AG04450 (cell line): ENCODE results near the gene ANKEF1. TPM values are rescaled to one million over a fixed set of nuclear protein-coding genes. Genes with fewer than 3 reads are reported as not detected.
A peak's percentile ranks its signal among the peaks of the same experiment; 100 is the strongest.

ENCODE experiments used
- CTCF ChIA-PET: fragments of 300-600, 350-600 bp; formaldehyde crosslinking; extraction: SDS; loops from one replicate; lab custom pipeline; 2022; ENCODE audit warnings: antibody characterized with exemption, inconsistent platforms; lab: Charles Lee
- POLR2A ChIA-PET: fragments of 350-600 bp; formaldehyde crosslinking; extraction: SDS; loops from one replicate; lab custom pipeline; 2021; ENCODE audit warnings: antibody characterized with exemption, inconsistent platforms; lab: Yijun Ruan, JAX
- DNase-seq: peaks from one replicate; pipeline ENCODE4 v3.0.0-alpha.2; 2011; ENCODE audit warnings: low read depth, low spot score
- H3K27ac ChIP-seq: one replicate; pipeline ENCODE4 v1.5.1; 2012; ENCODE audit warnings: low read depth, low read length, control low read depth
- H3K27me3 ChIP-seq: one replicate; pipeline ENCODE4 v1.6.0; 2012; ENCODE audit warnings: low read length; ENCODE audit not compliant: control insufficient read depth, insufficient read depth
- H3K4me3 ChIP-seq: 2 replicates; pipeline ENCODE4 v1.5.1; 2011; ENCODE audit warnings: mild to moderate bottlenecking, low read depth, low read length, control low read depth
- H3K9me3 ChIP-seq: 2 replicates; pipeline ENCODE4 v1.5.1; 2012; ENCODE audit warnings: low read length; ENCODE audit not compliant: control insufficient read depth, insufficient read depth
- polyA plus RNA-seq: library from polyadenylated mRNA; depleted of rRNA; stranded (reverse); fragments of >200 nt; gene quantifications from 2 replicates; pipeline ENCODE4 v1.2.3, GENCODE V29; 2011
- TF ChIP-seq, protein P1 (sequence below): IDR thresholded peaks from 2 replicates; pipeline ENCODE4 v1.5.1; 2011; ENCODE audit warnings: low read depth, low read length, control low read depth, inconsistent platforms

Gene ANKEF1
- polyA plus RNA-seq, 1 experiment: 0.78 TPM

DNA sequence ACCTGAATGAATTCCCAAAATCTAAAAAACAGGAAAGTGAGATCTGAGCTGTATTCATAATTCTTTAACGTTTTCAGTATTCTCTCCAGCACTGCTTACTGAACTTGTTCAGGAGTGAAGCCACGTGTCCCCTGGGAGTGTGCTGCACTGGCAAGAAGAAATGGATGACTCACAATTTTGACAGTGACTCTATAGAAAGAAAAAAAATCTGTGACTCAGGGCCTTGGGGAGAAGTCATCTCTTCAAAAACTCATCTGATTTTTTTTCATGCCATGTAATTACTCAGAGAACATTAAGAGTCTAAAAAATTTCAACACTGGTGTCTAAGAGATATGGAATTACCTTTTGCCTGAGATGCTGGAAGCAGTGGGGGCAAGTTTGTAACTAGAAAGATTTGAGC lies 39.7 kb downstream of the ANKEF1 start:
- Histone ChIP-seq H3K27ac (no peak overlapping the region), H3K27me3 (no peaks in the 10 kb centered on the region), H3K9me3 (no peaks in the 10 kb centered on the region), H3K4me3 (no peak overlapping the region)
- TF ChIP-seq, protein P1, sequence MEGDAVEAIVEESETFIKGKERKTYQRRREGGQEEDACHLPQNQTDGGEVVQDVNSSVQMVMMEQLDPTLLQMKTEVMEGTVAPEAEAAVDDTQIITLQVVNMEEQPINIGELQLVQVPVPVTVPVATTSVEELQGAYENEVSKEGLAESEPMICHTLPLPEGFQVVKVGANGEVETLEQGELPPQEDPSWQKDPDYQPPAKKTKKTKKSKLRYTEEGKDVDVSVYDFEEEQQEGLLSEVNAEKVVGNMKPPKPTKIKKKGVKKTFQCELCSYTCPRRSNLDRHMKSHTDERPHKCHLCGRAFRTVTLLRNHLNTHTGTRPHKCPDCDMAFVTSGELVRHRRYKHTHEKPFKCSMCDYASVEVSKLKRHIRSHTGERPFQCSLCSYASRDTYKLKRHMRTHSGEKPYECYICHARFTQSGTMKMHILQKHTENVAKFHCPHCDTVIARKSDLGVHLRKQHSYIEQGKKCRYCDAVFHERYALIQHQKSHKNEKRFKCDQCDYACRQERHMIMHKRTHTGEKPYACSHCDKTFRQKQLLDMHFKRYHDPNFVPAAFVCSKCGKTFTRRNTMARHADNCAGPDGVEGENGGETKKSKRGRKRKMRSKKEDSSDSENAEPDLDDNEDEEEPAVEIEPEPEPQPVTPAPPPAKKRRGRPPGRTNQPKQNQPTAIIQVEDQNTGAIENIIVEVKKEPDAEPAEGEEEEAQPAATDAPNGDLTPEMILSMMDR: no peak
- ChIA-PET CTCF (interaction anchor here (1.0 to 1.7 kb wide), 2 partner anchors 17 to 96 kb away, joined by 4 to 5 read pairs; no protein-coding TSS in a partner anchor), POLR2A (no interaction called here)
- peak; percentile 46 for DNase-seq

DNA sequence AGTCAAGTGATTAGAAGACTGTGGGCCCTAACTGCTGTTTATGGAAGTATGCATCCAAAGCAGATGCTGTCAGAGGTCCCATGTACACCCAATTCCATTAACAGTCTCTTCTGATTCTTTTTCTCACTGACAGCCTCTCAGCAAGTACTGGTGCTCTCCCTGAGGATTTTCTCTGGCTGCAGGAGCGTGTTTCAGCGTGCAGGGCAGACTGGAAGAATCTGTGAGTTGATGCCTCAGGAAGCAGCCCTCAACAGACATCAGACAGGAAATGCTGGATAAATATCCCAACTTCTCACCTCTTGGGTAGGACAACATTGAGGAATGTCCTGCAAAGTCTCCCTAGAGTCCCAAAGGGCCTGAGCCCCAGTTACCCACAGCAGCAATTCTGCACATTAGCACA lies 40.8 kb downstream of the ANKEF1 start:
- TF ChIP-seq, protein P1: no peak
- no peak overlapping the region for H3K4me3 ChIP-seq
- CTCF ChIA-PET: interaction anchor here (1.1 to 2.3 kb wide), 3 partner anchors 8 to 621 kb away, joined by 3 to 19 read pairs (median 4); no protein-coding TSS in a partner anchor

DNA sequence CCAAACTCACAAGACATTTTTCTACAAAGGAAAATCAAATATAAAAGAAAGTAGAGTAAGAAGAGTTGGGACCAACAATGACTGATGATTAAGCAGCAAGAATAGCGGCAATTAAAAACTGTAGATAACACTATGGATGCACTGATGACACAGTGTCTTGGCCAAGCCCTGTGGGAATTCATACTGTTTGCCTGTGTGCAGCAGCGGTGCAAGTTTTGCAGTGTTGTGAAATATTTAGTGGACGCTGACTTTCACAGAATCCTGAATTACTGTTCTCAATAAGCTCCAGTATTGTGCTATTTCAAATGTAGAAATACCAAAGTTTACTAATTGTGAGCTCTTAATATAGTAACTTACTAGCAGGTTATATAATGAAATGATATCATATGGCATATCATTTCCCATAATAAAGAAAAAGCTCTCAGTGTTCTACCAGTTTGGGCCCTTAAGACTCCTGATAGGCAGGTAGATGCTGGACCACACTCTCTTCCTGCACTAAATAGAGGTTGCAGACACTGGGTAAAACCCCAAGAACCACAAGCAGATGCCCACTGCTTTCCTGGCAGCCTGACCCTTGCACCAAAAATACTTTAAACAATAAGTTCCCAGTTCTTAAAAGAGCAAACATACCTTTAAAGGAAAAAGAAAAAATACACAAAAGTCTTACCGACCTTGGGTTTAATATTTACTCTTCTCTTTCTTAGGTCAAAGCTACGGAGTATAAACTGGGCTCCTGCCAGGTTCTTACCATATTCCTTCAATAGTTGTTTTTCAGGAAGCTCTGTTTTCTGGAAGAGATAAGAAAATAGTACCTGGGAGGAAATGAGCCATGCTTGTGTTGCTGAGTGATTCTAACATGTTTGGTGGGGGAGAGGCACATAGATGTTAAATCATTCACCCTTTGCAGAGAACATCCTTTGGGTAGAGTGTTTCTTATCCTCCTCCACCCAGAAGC lies 41.6 kb downstream of the ANKEF1 start:
- no peak overlapping the region for H3K4me3 ChIP-seq
- no peaks in the 10 kb centered on the region for H3K27me3 ChIP-seq
- DNase-seq: no peak
- H3K9me3 ChIP-seq: no peaks in the 10 kb centered on the region
- TF ChIP-seq, protein P1: no peak
- POLR2A ChIA-PET: no interaction called here
- no peak overlapping the region for H3K27ac ChIP-seq
- CTCF ChIA-PET: interaction anchor here (0.6 to 2.3 kb wide), 9 partner anchors 8 to 622 kb away, joined by 3 to 19 read pairs (median 3); no protein-coding TSS in a partner anchor

More for the DNA sequence above, 40.8 kb downstream of the ANKEF1 start:
- DNase-seq: no peak
- H3K27ac ChIP-seq: no peak overlapping the region
- POLR2A ChIA-PET: no interaction called here
- no peaks in the 10 kb centered on the region for H3K27me3 ChIP-seq
- H3K9me3 ChIP-seq: no peaks in the 10 kb centered on the region

DNA sequence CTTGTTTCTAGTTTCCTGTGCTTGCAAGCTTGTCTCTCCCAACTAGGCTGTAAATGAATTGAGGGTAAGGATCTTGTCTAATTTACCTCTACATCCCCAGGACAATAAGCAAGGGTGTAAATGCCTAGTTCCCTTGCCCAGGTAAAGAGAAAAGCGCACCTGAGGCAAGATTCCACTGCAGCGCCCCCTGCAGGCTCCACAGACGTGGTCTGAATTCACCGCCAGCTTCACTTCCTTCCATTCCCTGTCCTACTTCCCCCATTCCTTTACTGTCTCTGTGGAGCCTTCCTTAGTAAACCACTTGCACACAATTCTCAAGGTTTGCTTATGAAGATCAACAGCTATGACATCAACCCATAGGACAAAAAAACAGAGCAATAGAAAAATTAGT lies 42.3 kb downstream of the ANKEF1 start:
- ChIA-PET POLR2A (no interaction called here), CTCF (interaction anchor here (0.6 to 2.3 kb wide), 8 partner anchors 9 to 459 kb away, joined by 3 to 19 read pairs (median 3); no protein-coding TSS in a partner anchor)
- H3K9me3 ChIP-seq: no peaks in the 10 kb centered on the region
- no peaks in the 10 kb centered on the region for H3K27me3 ChIP-seq
- no peak overlapping the region for H3K4me3 ChIP-seq
- no peak overlapping the region for H3K27ac ChIP-seq
- no peak for DNase-seq
- TF ChIP-seq, protein P1: peak; percentile 27

DNA sequence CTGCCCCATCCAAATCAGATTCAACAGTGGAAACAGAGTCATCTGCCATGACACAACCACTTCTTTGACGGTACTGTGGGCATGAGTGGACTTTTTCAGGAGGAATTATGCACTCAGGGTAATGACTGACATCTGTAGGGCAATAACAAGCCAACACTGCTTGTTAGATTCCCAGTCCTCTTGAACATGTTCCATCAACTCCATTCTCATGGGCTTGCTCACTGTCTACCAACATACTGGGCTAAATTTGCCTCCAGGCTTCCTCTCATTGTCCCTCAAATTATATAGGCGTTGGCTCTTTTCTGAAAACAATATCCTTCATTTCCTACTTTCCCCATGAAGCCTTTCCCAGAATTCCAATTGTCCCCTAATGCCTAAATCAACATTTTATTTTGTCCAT lies 43.1 kb downstream of the ANKEF1 start:
- CTCF ChIA-PET: interaction anchor here (2.0 to 2.3 kb wide), 2 partner anchors 10 to 13 kb away, joined by 4 to 19 read pairs; no protein-coding TSS in a partner anchor

More for the DNA sequence above, 43.1 kb downstream of the ANKEF1 start:
- TF ChIP-seq, protein P1: no peak
- no peaks in the 10 kb centered on the region for H3K27me3 ChIP-seq
- no peak for DNase-seq
- H3K4me3 ChIP-seq: no peak overlapping the region
- H3K9me3 ChIP-seq: no peaks in the 10 kb centered on the region
- H3K27ac ChIP-seq: no peak overlapping the region
- POLR2A ChIA-PET: no interaction called here
